ENCODE results near the gene TASL.

Gene TASL

GRCh38 chrX:30533835-30534234, 43.7 kb downstream of the TASL start:
- Mint-ChIP-seq H3K27ac (no peak overlapping the region), H3K4me3 (no peak overlapping the region), H3K4me1 (no peaks in the 10 kb centered on the region), H3K36me3 (ENCODE audit: low read depth) (no peaks in the 10 kb centered on the region), H3K27me3 (ENCODE audit: low read depth, poor library complexity) (peaks cover 4% of the 10 kb centered on the region), H3K9me3 (no peaks in the 10 kb centered on the region)
- TF ChIP-seq CTCF (IDR thresholded peaks at IDR 0.05), result no peak
- DNase-seq, result no peak

GRCh38 chrX:30533266-30533665, 44.3 kb downstream of the TASL start:
- no peak for TF ChIP-seq CTCF (IDR thresholded peaks at IDR 0.05)
- Mint-ChIP-seq H3K9me3 (peaks cover under 1% of the 10 kb centered on the region), H3K27ac (no peak overlapping the region), H3K4me1 (no peaks in the 10 kb centered on the region), H3K27me3 (ENCODE audit: low read depth, poor library complexity) (peaks cover 4% of the 10 kb centered on the region), H3K4me3 (no peak overlapping the region), H3K36me3 (ENCODE audit: low read depth) (no peaks in the 10 kb centered on the region)
- DNase-seq, result no peak

GRCh38 chrX:30530606-30531005, 47.0 kb downstream of the TASL start:
- no peak for TF ChIP-seq CTCF (IDR thresholded peaks at IDR 0.05)
- no peak for DNase-seq
- Mint-ChIP-seq H3K36me3 (ENCODE audit: low read depth) (no peaks in the 10 kb centered on the region), H3K4me1 (no peaks in the 10 kb centered on the region), H3K4me3 (no peak overlapping the region), H3K9me3 (peaks cover 4% of the 10 kb centered on the region), H3K27me3 (ENCODE audit: low read depth, poor library complexity) (no peaks in the 10 kb centered on the region), H3K27ac (no peak overlapping the region)

GRCh38 chrX:30525732-30526131, 51.8 kb downstream of the TASL start:
- Mint-ChIP-seq H3K27me3 (ENCODE audit: low read depth, poor library complexity) (no peaks in the 10 kb centered on the region), H3K9me3 (peaks cover 4% of the 10 kb centered on the region), H3K4me3 (no peak overlapping the region), H3K36me3 (ENCODE audit: low read depth) (no peaks in the 10 kb centered on the region), H3K27ac (no peak overlapping the region), H3K4me1 (no peaks in the 10 kb centered on the region)
- no peak for DNase-seq
- TF ChIP-seq CTCF (IDR thresholded peaks at IDR 0.05), result no peak

GRCh38 chrX:30521440-30522182, 56.0 kb downstream of the TASL start:
- Mint-ChIP-seq H3K9me3 (no peaks in the 10 kb centered on the region), H3K4me3 (no peak overlapping the region), H3K27ac (no peak overlapping the region), H3K36me3 (ENCODE audit: low read depth) (no peaks in the 10 kb centered on the region), H3K4me1 (no peaks in the 10 kb centered on the region), H3K27me3 (ENCODE audit: low read depth, poor library complexity) (peaks cover 3% of the 10 kb centered on the region)
- DNase-seq, result no peak
- TF ChIP-seq CTCF (IDR thresholded peaks at IDR 0.05), result no peak

GRCh38 chrX:30513284-30513683, 64.3 kb downstream of the TASL start:
- no peaks in the 10 kb centered on the region for H3K9me3 Mint-ChIP-seq
- no peaks in the 10 kb centered on the region for H3K4me1 Mint-ChIP-seq
- DNase-seq, result no peak
- no peak overlapping the region for H3K27ac Mint-ChIP-seq
- H3K36me3 Mint-ChIP-seq (ENCODE audit: low read depth), result no peaks in the 10 kb centered on the region
- peak; percentile 55 for TF ChIP-seq CTCF (IDR thresholded peaks at IDR 0.05)
- H3K27me3 Mint-ChIP-seq (ENCODE audit: low read depth, poor library complexity), result no peaks in the 10 kb centered on the region
- no peak overlapping the region for H3K4me3 Mint-ChIP-seq

Data from nephron progenitor cell (in vitro differentiated cells).